Kidney (tissue), 14 donors: Measurements from ENCODE around the gene ITPR1. TPM values are rescaled to one million over a fixed set of nuclear protein-coding genes. Genes with fewer than 3 reads are reported as not detected.

ENCODE experiments used
- DNase-seq, 5 donors: peaks; one replicate each; pipeline ENCODE4 v3.0.0-alpha.2; 2013 to 2020
- FAIRE-seq: peaks from 2 replicates; lab custom pipeline; 2012; peaks lifted over from hg19 to GRCh38; lab: Jason Lieb, UNC
- H3K27ac ChIP-seq, 2 donors: one replicate each; pipeline ENCODE4 v1.7.0; 2013; ENCODE audit warnings: low read depth in 2 of 2, low read length in 2 of 2, inconsistent platforms in 1 of 2
- H3K27me3 ChIP-seq: one replicate; pipeline ENCODE4 v1.7.1; 2013; ENCODE audit warnings: low read length, inconsistent platforms; ENCODE audit not compliant: control insufficient read depth, insufficient read depth
- H3K36me3 ChIP-seq, 3 donors: one replicate each; pipeline versions ENCODE4 v1.7.0 to v1.7.1; 2013; ENCODE audit warnings: low read length in 3 of 3, control low read depth in 1 of 3, inconsistent platforms in 1 of 3; ENCODE audit not compliant: insufficient read depth in 3 of 3, control insufficient read depth in 2 of 3
- H3K4me1 ChIP-seq, 3 donors: one replicate each; pipeline versions ENCODE4 v1.7.0 to v1.7.1; 2013; ENCODE audit warnings: low read length in 3 of 3, inconsistent platforms in 1 of 3, low read depth in 1 of 3; ENCODE audit not compliant: control insufficient read depth in 2 of 3, insufficient read depth in 2 of 3
- H3K4me3 ChIP-seq, 3 donors: one replicate each; pipeline versions ENCODE4 v1.7.0 to v1.8.1; 2013; ENCODE audit warnings: low read length in 3 of 3, control low read depth in 1 of 3, inconsistent platforms in 1 of 3
- H3K9ac ChIP-seq, 3 donors: one replicate each; pipeline versions ENCODE4 v1.7.0 to v1.7.1; 2013; ENCODE audit warnings: low read length in 3 of 3, control low read depth in 1 of 3, inconsistent platforms in 1 of 3
- H3K9me3 ChIP-seq, 3 donors: one replicate each; pipeline versions ENCODE4 v1.7.0 to v1.7.1; 2013; ENCODE audit warnings: low read length in 3 of 3, control low read depth in 1 of 3, inconsistent platforms in 1 of 3; ENCODE audit not compliant: control insufficient read depth in 2 of 3, insufficient read depth in 1 of 3
- CTCF ChIP-seq: IDR thresholded peaks from 3 replicates; pipeline ENCODE4 v1.5.1; 2012; ENCODE audit warnings: mild to moderate bottlenecking, moderate library complexity, borderline replicate concordance; ENCODE audit not compliant: insufficient read depth; ENCODE audit errors: extremely low read depth
- intact Hi-C: fragments of 100-400 bp; cut with DNase I; formaldehyde crosslinking; loops from one replicate; pipeline ENCODE4 v1.11.1; 2022
- polyA plus RNA-seq: library from polyadenylated mRNA; stranded (reverse); fragments of 350-450 nt; fragmentation: Illumina TruSeq; extraction: RNeasy Lipid Tissue Mini Kit (QIAGEN cat#74804); gene quantifications from one replicate; pipeline ENCODE4 v1.2.3, GENCODE V29; 2014; ENCODE audit warnings: low read depth, low replicate concordance; ENCODE audit not compliant: insufficient read depth
- total RNA-seq: library from RNA; stranded (reverse); fragmentation: NEBNext Ultra II Directional; extraction: Animal tissue kit (Norgen Biotek cat#: 25700); gene quantifications from one replicate; pipeline ENCODE4 v1.2.1, GENCODE V29; 2021
- donor health status: control.
- donor health status: control.
- donor health status: control.
- donor health status: control.
- donor health status: control.
- donor health status: DM: yes; HTN: yes; CAD: no.
- donor health status: Normal renal cell carcinoma (clear cell type).

ITPR1 gene
- total and polyA plus RNA-seq, 2 donors from 2014 or later: 30.2 to 81.2 TPM

- H3K36me3 ChIP-seq: peaks cover under 1 to 8% (median 3%) of the 10 kb centered on the region in 3 donors
- no peaks in the 10 kb centered on the region for H3K27me3 ChIP-seq
- TF ChIP-seq CTCF: no peak
- DNase-seq (peak in 1 of 5 donors; percentile 56), FAIRE-seq (no peak)
- peaks cover 4 to 14% (median 11%) of the 10 kb centered on the region in 3 donors for H3K4me1 ChIP-seq
- intact Hi-C loops: no loop called here
- H3K9me3 ChIP-seq: no peaks in the 10 kb centered on the region
- peak overlapping the region in 1 of 3 donors; percentile 59 for H3K9ac ChIP-seq
- H3K4me3 ChIP-seq: no peak overlapping the region
- H3K27ac ChIP-seq: peak overlapping the region; percentile 66 to 79
These were observed 236.2 kb downstream of the ITPR1 start for GRCh38 chr3:4729061-4729973.

DNA sequence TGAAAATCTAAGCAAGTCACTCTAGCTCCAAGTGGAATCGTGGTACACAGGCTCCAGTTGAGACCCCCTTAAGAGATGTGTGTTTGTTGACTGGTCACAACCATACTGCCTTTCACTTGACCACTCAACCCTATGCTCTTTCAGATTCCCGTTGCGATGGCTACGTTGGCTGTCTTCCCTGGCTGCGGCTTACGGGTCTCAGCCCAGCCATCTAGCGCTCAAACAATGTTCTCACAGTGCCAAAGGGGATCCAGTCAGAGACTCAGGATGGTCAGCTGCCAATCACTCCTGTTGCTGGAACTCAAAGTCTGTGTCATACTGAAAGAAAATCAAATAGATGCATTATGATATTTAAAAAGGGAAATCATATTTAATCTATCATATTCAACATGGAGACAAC is 237.6 kb downstream of the ITPR1 start:
- H3K27ac ChIP-seq: peak overlapping the region; percentile 0 to 18
- intact Hi-C loops: no loop called here
- H3K4me1 ChIP-seq: peaks cover 4 to 14% (median 8%) of the 10 kb centered on the region in 3 donors
- TF ChIP-seq CTCF: no peak
- H3K4me3 ChIP-seq: no peak overlapping the region
- H3K27me3 ChIP-seq: no peaks in the 10 kb centered on the region
- H3K9ac ChIP-seq: no peak overlapping the region
- no peaks in the 10 kb centered on the region for H3K9me3 ChIP-seq
- no peak for FAIRE-seq
- DNase-seq: no peak
- H3K36me3 ChIP-seq: peaks cover 0 to 11% (median 8%) of the 10 kb centered on the region in 3 donors

- no peak for DNase-seq
- Histone ChIP-seq H3K9ac (no peak overlapping the region), H3K27ac (no peak overlapping the region), H3K9me3 (no peaks in the 10 kb centered on the region), H3K36me3 (peaks cover 0 to 11% (median 8%) of the 10 kb centered on the region in 3 donors), H3K4me1 (peaks cover 4 to 14% (median 8%) of the 10 kb centered on the region in 3 donors), H3K27me3 (no peaks in the 10 kb centered on the region), H3K4me3 (no peak overlapping the region)
- intact Hi-C loops: no loop called here
- FAIRE-seq: no peak
- TF ChIP-seq CTCF: no peak
These were observed 238.5 kb downstream of the ITPR1 start for GRCh38 chr3:4731543-4732111.
